ENCODE results near the gene LPIN1.

DNA sequence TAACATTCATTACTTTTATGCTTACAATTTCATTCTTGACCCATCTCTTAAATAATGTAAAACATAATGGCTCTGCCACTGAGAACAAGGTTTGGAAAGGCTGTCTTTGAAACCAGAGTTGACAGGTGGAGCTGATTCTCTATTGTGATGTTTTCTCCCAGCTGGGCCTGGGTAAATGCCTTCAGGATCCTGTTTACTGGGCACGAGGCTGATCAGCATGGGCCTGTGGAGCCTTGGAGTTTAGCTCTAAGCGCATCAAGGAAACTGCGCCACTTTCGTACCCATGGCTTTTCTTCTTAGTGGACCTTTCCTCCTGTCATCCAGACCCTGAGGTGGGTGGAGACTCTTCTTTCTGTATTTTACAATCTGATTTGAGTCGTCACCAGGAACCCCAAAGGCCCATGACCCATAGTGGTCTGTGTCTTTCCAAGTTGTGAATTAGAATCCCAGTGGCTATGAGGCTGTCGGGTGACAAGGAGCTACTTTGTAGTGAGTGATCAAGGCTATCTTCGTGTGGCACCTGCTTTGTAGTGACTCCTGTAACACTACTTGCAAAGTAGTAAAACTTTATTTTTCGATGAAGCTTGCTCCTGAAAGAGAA is 123.1 kb downstream of the LPIN1 start:
- no peak for TF ChIP-seq POLR2AphosphoS5 (IDR thresholded peaks at IDR 0.05)
- TF ChIP-seq, protein P1, sequence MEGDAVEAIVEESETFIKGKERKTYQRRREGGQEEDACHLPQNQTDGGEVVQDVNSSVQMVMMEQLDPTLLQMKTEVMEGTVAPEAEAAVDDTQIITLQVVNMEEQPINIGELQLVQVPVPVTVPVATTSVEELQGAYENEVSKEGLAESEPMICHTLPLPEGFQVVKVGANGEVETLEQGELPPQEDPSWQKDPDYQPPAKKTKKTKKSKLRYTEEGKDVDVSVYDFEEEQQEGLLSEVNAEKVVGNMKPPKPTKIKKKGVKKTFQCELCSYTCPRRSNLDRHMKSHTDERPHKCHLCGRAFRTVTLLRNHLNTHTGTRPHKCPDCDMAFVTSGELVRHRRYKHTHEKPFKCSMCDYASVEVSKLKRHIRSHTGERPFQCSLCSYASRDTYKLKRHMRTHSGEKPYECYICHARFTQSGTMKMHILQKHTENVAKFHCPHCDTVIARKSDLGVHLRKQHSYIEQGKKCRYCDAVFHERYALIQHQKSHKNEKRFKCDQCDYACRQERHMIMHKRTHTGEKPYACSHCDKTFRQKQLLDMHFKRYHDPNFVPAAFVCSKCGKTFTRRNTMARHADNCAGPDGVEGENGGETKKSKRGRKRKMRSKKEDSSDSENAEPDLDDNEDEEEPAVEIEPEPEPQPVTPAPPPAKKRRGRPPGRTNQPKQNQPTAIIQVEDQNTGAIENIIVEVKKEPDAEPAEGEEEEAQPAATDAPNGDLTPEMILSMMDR (IDR thresholded peaks at IDR 0.05) = no peak

Data from breast epithelium (tissue), 3 donors.